Measurements from ENCODE around the gene MIPOL1. TPM values are rescaled to one million over a fixed set of nuclear protein-coding genes. Genes with fewer than 3 reads are reported as not detected.

Gene MIPOL1
- total and polyA plus RNA-seq, 2 experiments from 2014 or later: 5.7 to 5.9 TPM

GRCh38 chr14:37168721-37169120, 29.0 kb upstream of the MIPOL1 start:
- Histone ChIP-seq H2AFZ (no peak overlapping the region), H3K9me3 (ENCODE audit: low read depth) (no peaks in the 10 kb centered on the region), H4K20me1 (ENCODE audit: insufficient read depth) (no peaks in the 10 kb centered on the region), H3K9ac (no peak overlapping the region), H3K4me3 (no peak overlapping the region), H3K4me1 (ENCODE audit: insufficient read depth) (peaks cover 8% of the 10 kb centered on the region; the same call in 1 of the 2 replicates), H3K4me2 (ENCODE audit: unreplicated experiment) (no peak overlapping the region), H3K27ac (no peak overlapping the region), H3K27me3 (replicated peaks; ENCODE audit: insufficient read depth) (0 out of 2 replicates have a peak, but pooled peaks cover 4% of the 10 kb centered on the region), H3F3A (ENCODE audit: insufficient read depth) (no peaks in the 10 kb centered on the region), H3K9me2 (ENCODE audit: insufficient read depth) (no peaks in the 10 kb centered on the region), H3K79me2 (ENCODE audit: insufficient read depth) (no peaks in the 10 kb centered on the region), H3K36me3 (ENCODE audit: low read depth) (no peaks in the 10 kb centered on the region)
- 84 to 85% methylated on average over 4 of the region's 4 CpGs for WGBS, 2 experiments (ENCODE audit: low coverage in 1 of 2, low lambda C conversion rate in 2 of 2, missing lambda C conversion rate in 2 of 2)
- in situ Hi-C loops (cut with MboI): no loop called here
- TF ChIP-seq EZH2phosphoT487 (IDR thresholded peaks at IDR 0.05; ENCODE audit: insufficient read depth, low read depth) (no peak), EZH2 (IDR thresholded peaks at IDR 0.05; ENCODE audit: insufficient read depth, poor library complexity, severe bottlenecking) (no peak)
- DNase-seq: no peak

GRCh38 chr14:37170237-37170636, 27.5 kb upstream of the MIPOL1 start:
- Histone ChIP-seq H3K9me2 (ENCODE audit: insufficient read depth) (no peaks in the 10 kb centered on the region), H3F3A (ENCODE audit: insufficient read depth) (no peaks in the 10 kb centered on the region), H3K27me3 (replicated peaks; ENCODE audit: insufficient read depth) (no peaks in the 10 kb centered on the region), H3K9ac (no peak overlapping the region), H2AFZ (no peak overlapping the region), H3K36me3 (ENCODE audit: low read depth) (no peaks in the 10 kb centered on the region), H3K79me2 (ENCODE audit: insufficient read depth) (no peaks in the 10 kb centered on the region), H4K20me1 (ENCODE audit: insufficient read depth) (no peaks in the 10 kb centered on the region), H3K4me2 (ENCODE audit: unreplicated experiment) (no peak overlapping the region), H3K27ac (no peak overlapping the region), H3K4me3 (no peak overlapping the region), H3K4me1 (ENCODE audit: insufficient read depth) (peaks cover 8% of the 10 kb centered on the region; the same call in 1 of the 2 replicates), H3K9me3 (ENCODE audit: low read depth) (no peaks in the 10 kb centered on the region)
- no peak for TF ChIP-seq EZH2 (IDR thresholded peaks at IDR 0.05; ENCODE audit: insufficient read depth, poor library complexity, severe bottlenecking)
- TF ChIP-seq EZH2phosphoT487 (IDR thresholded peaks at IDR 0.05; ENCODE audit: insufficient read depth, low read depth): no peak
- WGBS, 2 experiments (ENCODE audit: low coverage in 1 of 2, low lambda C conversion rate in 2 of 2, missing lambda C conversion rate in 2 of 2): 81 to 86% methylated on average over 8 of the region's 8 CpGs
- no peak for DNase-seq
- in situ Hi-C loops (cut with MboI): no loop called here

GRCh38 chr14:37170993-37171392, 26.7 kb upstream of the MIPOL1 start:
- WGBS, 2 experiments (ENCODE audit: low coverage in 1 of 2, low lambda C conversion rate in 2 of 2, missing lambda C conversion rate in 2 of 2): 67 to 69% methylated on average over 10 of the region's 10 CpGs
- Histone ChIP-seq H4K20me1 (ENCODE audit: insufficient read depth) (no peaks in the 10 kb centered on the region), H3K4me1 (ENCODE audit: insufficient read depth) (peaks cover 8% of the 10 kb centered on the region; the same call in 1 of the 2 replicates), H3K9ac (no peak overlapping the region), H3K36me3 (ENCODE audit: low read depth) (no peaks in the 10 kb centered on the region), H3K27me3 (replicated peaks; ENCODE audit: insufficient read depth) (no peaks in the 10 kb centered on the region), H3K4me3 (no peak overlapping the region), H3K79me2 (ENCODE audit: insufficient read depth) (no peaks in the 10 kb centered on the region), H3F3A (ENCODE audit: insufficient read depth) (no peaks in the 10 kb centered on the region), H3K9me3 (ENCODE audit: low read depth) (no peaks in the 10 kb centered on the region), H3K4me2 (ENCODE audit: unreplicated experiment) (no peak overlapping the region), H3K9me2 (ENCODE audit: insufficient read depth) (no peaks in the 10 kb centered on the region), H3K27ac (no peak overlapping the region), H2AFZ (no peak overlapping the region)
- no peak for DNase-seq
- in situ Hi-C loops (cut with MboI): no loop called here
- no peak for TF ChIP-seq EZH2phosphoT487 (IDR thresholded peaks at IDR 0.05; ENCODE audit: insufficient read depth, low read depth)
- no peak for TF ChIP-seq EZH2 (IDR thresholded peaks at IDR 0.05; ENCODE audit: insufficient read depth, poor library complexity, severe bottlenecking)

- Histone ChIP-seq H3K9me3 (ENCODE audit: low read depth) (no peaks in the 10 kb centered on the region), H3K4me3 (peak overlapping the region; percentile 85), H3K4me2 (ENCODE audit: unreplicated experiment) (peak overlapping the region; percentile 98), H3K9ac (peak overlapping the region; percentile 85), H3K4me1 (ENCODE audit: insufficient read depth) (peaks cover 8% of the 10 kb centered on the region; the same call in 1 of the 2 replicates), H3K79me2 (ENCODE audit: insufficient read depth) (no peaks in the 10 kb centered on the region), H2AFZ (peak overlapping the region; percentile 94), H3K36me3 (ENCODE audit: low read depth) (no peaks in the 10 kb centered on the region), H3K9me2 (ENCODE audit: insufficient read depth) (no peaks in the 10 kb centered on the region), H3K27ac (peak overlapping the region; percentile 77), H3K27me3 (replicated peaks; ENCODE audit: insufficient read depth) (no peaks in the 10 kb centered on the region), H3F3A (ENCODE audit: insufficient read depth) (no peaks in the 10 kb centered on the region), H4K20me1 (ENCODE audit: insufficient read depth) (no peaks in the 10 kb centered on the region)
- DNase-seq: no peak
- in situ Hi-C loops (cut with MboI): no loop called here
- TF ChIP-seq EZH2phosphoT487 (IDR thresholded peaks at IDR 0.05; ENCODE audit: insufficient read depth, low read depth): no peak
- TF ChIP-seq EZH2 (IDR thresholded peaks at IDR 0.05; ENCODE audit: insufficient read depth, poor library complexity, severe bottlenecking): no peak
- 2% methylated on average over 6 of the region's 6 CpGs for WGBS, 2 experiments (ENCODE audit: low coverage in 1 of 2, low lambda C conversion rate in 2 of 2, missing lambda C conversion rate in 2 of 2)
Observed at GRCh38 chr14:37171678-37172023, 26.1 kb upstream of the MIPOL1 start.
